Small intestine (tissue), 7 donors: ENCODE results near the gene MED26. TPM values are rescaled to one million over a fixed set of nuclear protein-coding genes. Genes with fewer than 3 reads are reported as not detected.

ENCODE experiments used
- DNase-seq, 2 donors: peaks; one replicate each; pipeline versions ENCODE4 v3.0.0 to v3.0.0-alpha.2; 2013
- FAIRE-seq: peaks from 2 replicates; lab custom pipeline; 2012; peaks lifted over from hg19 to GRCh38; lab: Jason Lieb, UNC
- H3K27ac ChIP-seq, 3 donors: one replicate each; pipeline ENCODE4 v1.5.1; 2013; ENCODE audit warnings: low read length in 2 of 3, mild to moderate bottlenecking in 2 of 3, control low read depth in 1 of 3, inconsistent platforms in 1 of 3, low read depth in 1 of 3, moderate library complexity in 1 of 3
- H3K27me3 ChIP-seq, 3 donors: one replicate each; pipeline ENCODE4 v1.6.1; 2013; ENCODE audit warnings: low read length in 3 of 3, inconsistent platforms in 1 of 3; ENCODE audit not compliant: control insufficient read depth in 3 of 3, insufficient read depth in 3 of 3
- H3K36me3 ChIP-seq, 3 donors: one replicate each; pipeline ENCODE4 v1.6.1; 2013; ENCODE audit warnings: low read length in 3 of 3, inconsistent platforms in 1 of 3, low read depth in 1 of 3, mild to moderate bottlenecking in 1 of 3, moderate library complexity in 1 of 3; ENCODE audit not compliant: control insufficient read depth in 3 of 3, insufficient read depth in 2 of 3
- H3K4me1 ChIP-seq, 3 donors: one replicate each; pipeline ENCODE4 v1.6.1; 2013; ENCODE audit warnings: low read length in 2 of 3, inconsistent platforms in 1 of 3, low read depth in 1 of 3, mild to moderate bottlenecking in 1 of 3, moderate library complexity in 1 of 3; ENCODE audit not compliant: control insufficient read depth in 3 of 3, insufficient read depth in 2 of 3
- H3K4me3 ChIP-seq, 3 donors: one replicate each; pipeline ENCODE4 v1.5.1; 2013; ENCODE audit warnings: low read length in 3 of 3, control low read depth in 1 of 3, inconsistent platforms in 1 of 3, low read depth in 1 of 3, mild to moderate bottlenecking in 1 of 3, moderate library complexity in 1 of 3
- H3K9me3 ChIP-seq, 2 donors: one replicate each; pipeline ENCODE4 v1.6.1; 2013; ENCODE audit warnings: low read depth in 1 of 2, low read length in 1 of 2; ENCODE audit not compliant: control insufficient read depth in 2 of 2, insufficient read depth in 1 of 2
- WGBS, 3 donors: extraction: QIAGEN DNeasy Blood & Tissue Kit; methylation state at CpG; one replicate each; pipeline ENCODE4 v1.1.7; 2013; 5-methylcytosine and 5-hydroxymethylcytosine counted together
- polyA plus RNA-seq, 4 donors: library from polyadenylated mRNA; stranded (reverse) in 3 of 4; unstranded in 1 of 4; fragments of 200-250 nt in 3 of 4; fragments of 120-200 nt in 1 of 4; gene quantifications; one replicate each; pipeline versions ENCODE4 v1.2.1 to v1.2.3, GENCODE V29; 2013
- donor health status: healthy with polysubstance abuse.
- donor health status: control.
- donor health status: control.
- donor health status: Bipolar disorder and iron deficiency.
- donor health status: healthy.

MED26 gene
- polyA plus RNA-seq, 4 donors: 4.6 to 7.9 (median 5.4) TPM

- no peaks in the 10 kb centered on the region for H3K27me3 ChIP-seq
- FAIRE-seq (no peak), DNase-seq (no peak)
- no peaks in the 10 kb centered on the region for H3K9me3 ChIP-seq
- H3K27ac ChIP-seq: peak overlapping the region in 1 of 3 donors; percentile 93
- peaks cover 0 to 16% (median 3%) of the 10 kb centered on the region in 3 donors for H3K4me1 ChIP-seq
- peaks cover 0 to 58% (median 14%) of the 10 kb centered on the region in 3 donors for H3K36me3 ChIP-seq
- WGBS, 3 donors: 16 to 18% (median 17%) methylated on average over 6 of the region's 6 CpGs
- peak overlapping the region; percentile 47 to 95 (median 88) for H3K4me3 ChIP-seq
Observed at GRCh38 chr19:16571283-16571682, 56.7 kb downstream of the MED26 start.

GRCh38 chr19:16569609-16570320 is 58.2 kb downstream of the MED26 start:
- H3K4me1 ChIP-seq: peaks cover 0 to 16% (median 3%) of the 10 kb centered on the region in 3 donors
- H3K27ac ChIP-seq: no peak overlapping the region
- DNase-seq (peak in 1 of 2 donors; percentile 31), FAIRE-seq (no peak)
- peaks cover 0 to 59% (median 10%) of the 10 kb centered on the region in 3 donors for H3K36me3 ChIP-seq
- H3K4me3 ChIP-seq: no peak overlapping the region
- H3K27me3 ChIP-seq: no peaks in the 10 kb centered on the region
- 56 to 81% (median 65%) methylated on average over 17 of the region's 17 CpGs for WGBS, 3 donors
- no peaks in the 10 kb centered on the region for H3K9me3 ChIP-seq

- H3K4me3 ChIP-seq: no peak overlapping the region
- peak overlapping the region in 1 of 3 donors; percentile 74 for H3K27ac ChIP-seq
- no peaks in the 10 kb centered on the region for H3K9me3 ChIP-seq
- H3K4me1 ChIP-seq: peaks cover 0 to 4% (median 3%) of the 10 kb centered on the region in 3 donors
- no peaks in the 10 kb centered on the region for H3K27me3 ChIP-seq
- no peak for FAIRE-seq
- 89 to 96% (median 96%) methylated on average over 5 of the region's 5 CpGs for WGBS, 3 donors
- no peak for DNase-seq
- peaks cover 2 to 67% (median 14%) of the 10 kb centered on the region in 3 donors for H3K36me3 ChIP-seq
Observed at GRCh38 chr19:16566702-16567101, 61.3 kb downstream of the MED26 start.

- Histone ChIP-seq H3K27me3 (no peaks in the 10 kb centered on the region), H3K36me3 (peaks cover 2 to 73% (median 14%) of the 10 kb centered on the region in 3 donors), H3K4me1 (peaks cover 0 to under 1% (median 0%) of the 10 kb centered on the region in 3 donors), H3K27ac (peak overlapping the region in 1 of 3 donors; percentile 74), H3K9me3 (no peaks in the 10 kb centered on the region), H3K4me3 (no peak overlapping the region)
- FAIRE-seq (no peak), DNase-seq (peak in 1 of 2 donors; percentile 70)
- WGBS, 3 donors: 66 to 84% (median 70%) methylated on average over 10 of the region's 10 CpGs
Observed at GRCh38 chr19:16566161-16566560, 61.8 kb downstream of the MED26 start.

GRCh38 chr19:16564842-16565241 is 63.2 kb downstream of the MED26 start:
- 22 to 63% (median 37%) methylated on average over 7 of the region's 7 CpGs for WGBS, 3 donors
- peak in 1 of 2 donors; percentile 41 for DNase-seq

GRCh38 chr19:16562608-16563025 is 65.4 kb downstream of the MED26 start:
- no peak for FAIRE-seq
- DNase-seq: no peak
- no peaks in the 10 kb centered on the region for H3K27me3 ChIP-seq

More at GRCh38 chr19:16564842-16565241, 63.2 kb downstream of the MED26 start:
- H3K27me3 ChIP-seq: no peaks in the 10 kb centered on the region
- no peaks in the 10 kb centered on the region for H3K4me1 ChIP-seq
- no peaks in the 10 kb centered on the region for H3K9me3 ChIP-seq
- no peak overlapping the region for H3K27ac ChIP-seq
- no peak overlapping the region for H3K4me3 ChIP-seq
- peaks cover 3 to 74% (median 14%) of the 10 kb centered on the region in 3 donors for H3K36me3 ChIP-seq
- FAIRE-seq: no peak

GRCh38 chr19:16561382-16561781 is 66.6 kb downstream of the MED26 start:
- Histone ChIP-seq H3K9me3 (no peaks in the 10 kb centered on the region), H3K27ac (no peak overlapping the region), H3K4me3 (no peak overlapping the region), H3K4me1 (no peaks in the 10 kb centered on the region), H3K36me3 (peaks cover 9 to 55% (median 10%) of the 10 kb centered on the region in 3 donors), H3K27me3 (no peaks in the 10 kb centered on the region)
- FAIRE-seq: no peak
- DNase-seq: no peak
- 90 to 94% (median 90%) methylated on average over 8 of the region's 8 CpGs for WGBS, 3 donors

More at GRCh38 chr19:16562608-16563025, 65.4 kb downstream of the MED26 start:
- WGBS, 3 donors: 95 to 97% (median 96%) methylated on average over 6 of the region's 6 CpGs
- Histone ChIP-seq H3K27ac (no peak overlapping the region), H3K4me3 (no peak overlapping the region), H3K36me3 (peaks cover 9 to 55% (median 14%) of the 10 kb centered on the region in 3 donors), H3K4me1 (no peaks in the 10 kb centered on the region), H3K9me3 (no peaks in the 10 kb centered on the region)

GRCh38 chr19:16559780-16560276 is 68.2 kb downstream of the MED26 start:
- FAIRE-seq: no peak
- Histone ChIP-seq H3K4me3 (no peak overlapping the region), H3K4me1 (no peaks in the 10 kb centered on the region), H3K27me3 (no peaks in the 10 kb centered on the region), H3K9me3 (no peaks in the 10 kb centered on the region), H3K27ac (no peak overlapping the region), H3K36me3 (peaks cover 8 to 54% (median 9%) of the 10 kb centered on the region in 3 donors)
- 89 to 93% (median 89%) methylated on average over 10 of the region's 10 CpGs for WGBS, 3 donors
- no peak for DNase-seq
